Retina (tissue), 1 donor: ENCODE data around the gene GPD2.
A peak's percentile ranks its signal among the peaks of the same experiment; 100 is the strongest.

Source experiments
- DNase-seq: peaks from one replicate; pipeline ENCODE4 v3.0.0-alpha.2; 2016

GPD2 gene

DNA sequence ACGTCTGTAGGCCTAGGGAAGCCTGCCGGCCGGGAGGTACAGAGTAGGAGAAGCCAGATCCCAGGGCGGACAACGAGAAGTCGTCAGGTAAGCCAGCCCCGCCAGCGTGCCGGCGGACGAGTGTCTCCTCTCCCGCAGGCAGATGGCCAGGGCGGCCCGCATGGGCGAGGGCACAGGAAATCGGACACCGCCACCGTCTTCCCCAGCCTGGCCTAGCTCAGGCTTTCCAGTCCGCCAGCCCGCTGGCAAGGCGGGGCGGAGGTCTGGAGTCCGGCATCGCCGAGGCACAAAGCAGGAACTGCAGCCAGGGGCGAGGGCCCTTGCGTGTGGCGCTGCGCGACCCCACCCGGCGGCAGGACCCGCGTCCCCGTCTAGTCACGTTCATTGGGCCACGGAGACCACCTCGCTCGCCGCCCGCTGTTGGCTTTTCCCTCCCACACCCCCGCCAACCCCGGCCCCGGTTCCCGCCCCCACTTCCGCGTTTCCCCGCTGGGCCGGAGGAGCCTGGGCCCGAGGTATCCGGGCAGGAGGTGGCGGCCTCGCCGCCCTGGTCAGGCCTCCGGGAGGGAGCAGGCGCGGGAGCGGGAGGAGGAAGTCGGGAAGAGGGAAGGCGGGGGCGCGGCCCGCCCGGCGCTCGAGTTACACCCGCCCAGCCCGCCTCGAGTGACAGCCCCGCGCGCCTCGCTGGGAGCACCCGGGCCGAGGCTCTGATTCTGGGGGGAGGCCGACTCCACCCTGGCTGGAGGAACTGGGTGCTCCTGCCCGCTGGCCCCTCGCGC is at the start of gene GPD2:
Gene GPD2 (plus strand): TSS at position 662 of the 779 bp plus-strand sequence. CDS start 39,727 bp downstream, outside the sequence.
- DNase-seq: peak; percentile 93

- DNase-seq: no peak
These were observed 42.0 kb upstream of the GPD2 start for GRCh38 chr2:156394033-156394741.

DNA sequence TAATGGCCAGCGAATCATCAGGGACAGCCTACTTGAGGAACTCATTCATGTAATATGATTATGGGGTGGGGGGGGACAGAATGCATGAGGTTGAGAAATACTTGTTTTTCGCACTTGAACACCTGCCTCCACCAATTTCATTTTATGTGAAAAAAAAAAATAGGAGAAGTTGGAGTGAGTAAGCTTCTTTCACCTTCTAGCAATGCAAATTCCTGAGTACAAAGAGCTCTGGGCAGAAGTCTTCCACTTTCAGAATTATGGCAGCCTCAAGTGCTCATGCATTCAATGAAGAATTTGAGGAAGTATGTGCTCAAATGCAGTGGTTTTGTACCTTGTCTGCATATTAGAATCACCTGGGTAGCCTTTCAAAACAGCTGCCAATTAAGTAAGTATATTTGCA is 40.1 kb upstream of the GPD2 start:
- no peak for DNase-seq

DNA sequence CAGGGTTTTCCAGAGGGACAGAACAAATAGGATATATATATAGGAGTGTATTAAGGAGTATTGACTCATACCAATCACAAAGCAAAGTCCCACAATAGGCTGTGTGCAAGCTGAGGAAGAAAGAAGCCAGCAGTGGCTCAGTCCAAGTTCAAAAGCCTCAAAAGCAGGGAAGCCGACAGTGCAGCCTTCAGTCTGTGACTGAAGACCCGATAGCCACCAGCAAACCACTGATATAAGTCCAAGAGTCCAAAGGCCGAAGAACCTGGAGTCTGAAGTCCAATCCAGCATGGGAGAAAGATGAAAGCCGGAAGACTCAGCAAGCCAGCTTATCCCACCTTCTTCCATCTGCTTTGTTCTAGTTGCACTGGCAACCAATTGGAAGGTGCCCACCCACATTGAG is 39.0 kb upstream of the GPD2 start:
- no peak for DNase-seq

GRCh38 chr2:156398176-156398575 is 38.0 kb upstream of the GPD2 start:
- DNase-seq: no peak

DNA sequence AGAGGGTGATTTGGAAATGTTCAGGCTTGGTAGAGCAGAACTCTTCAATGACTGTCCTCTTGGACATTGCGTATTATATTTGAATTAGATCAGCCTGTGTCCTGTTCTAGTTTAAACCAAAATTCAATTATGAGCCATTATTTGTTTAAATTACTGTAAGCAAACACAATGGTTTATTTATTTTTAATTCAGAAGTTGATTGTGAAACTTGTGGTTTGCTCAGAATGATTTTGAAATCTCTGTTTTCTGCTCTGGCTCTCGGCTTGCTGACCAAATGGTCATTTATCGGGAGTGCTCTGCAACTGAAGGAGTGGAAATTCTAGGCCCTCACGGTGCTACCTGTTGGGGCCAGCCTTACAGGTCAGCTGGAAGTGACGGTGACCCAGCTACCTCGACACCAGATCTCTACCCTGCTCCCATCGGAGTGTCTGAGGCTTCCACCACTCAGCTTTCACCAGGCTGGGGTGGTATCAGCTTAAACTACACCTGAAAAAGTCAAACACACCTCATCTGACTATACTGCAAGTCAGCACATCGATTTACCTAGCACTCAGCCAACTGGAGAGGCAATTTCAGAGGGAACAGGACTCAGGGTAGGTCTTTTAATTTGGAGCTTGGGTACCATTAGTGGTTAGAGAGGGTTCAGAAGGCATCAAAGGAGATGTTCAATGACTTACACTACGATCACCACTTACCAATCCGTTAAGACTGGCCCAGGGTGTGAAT is 36.8 kb upstream of the GPD2 start:
- peak; percentile 9 for DNase-seq

DNA sequence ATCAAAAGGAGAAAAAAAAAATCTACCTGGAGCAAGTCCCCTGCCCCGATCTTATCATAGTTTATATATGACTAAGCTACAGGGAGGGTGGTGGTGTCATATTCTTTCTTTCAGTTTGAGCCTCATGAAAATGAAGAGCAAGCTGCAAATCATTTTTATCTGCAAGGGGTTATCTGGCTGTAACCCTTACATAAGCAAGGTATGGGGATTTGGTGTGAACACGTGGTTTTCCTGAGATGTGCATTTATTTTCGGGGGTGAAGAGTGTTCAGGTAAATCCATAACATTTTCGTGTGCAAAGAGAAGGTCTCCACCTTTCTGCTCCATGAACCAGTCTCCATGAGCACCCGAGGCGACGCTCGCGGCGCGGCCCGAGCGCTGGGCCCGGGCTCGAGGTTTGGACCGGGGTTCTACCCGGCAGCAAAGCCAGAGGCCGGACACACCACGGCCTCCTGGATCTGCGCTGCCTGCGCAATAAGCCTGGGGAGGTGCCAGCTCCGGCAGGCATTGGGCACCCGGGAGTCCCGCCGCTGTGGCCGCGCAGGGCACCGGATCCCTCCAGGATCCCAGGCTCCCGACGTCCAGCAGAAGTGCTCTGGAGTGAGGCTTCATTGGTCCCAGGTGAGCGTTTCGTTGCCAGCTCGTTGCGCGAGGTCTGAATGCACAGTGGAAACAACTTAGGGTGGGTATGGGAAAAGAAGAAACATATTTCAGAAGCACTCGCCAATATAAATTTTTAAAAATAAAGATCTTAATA is 36.1 kb upstream of the GPD2 start:
- DNase-seq: peak; percentile 94

DNA sequence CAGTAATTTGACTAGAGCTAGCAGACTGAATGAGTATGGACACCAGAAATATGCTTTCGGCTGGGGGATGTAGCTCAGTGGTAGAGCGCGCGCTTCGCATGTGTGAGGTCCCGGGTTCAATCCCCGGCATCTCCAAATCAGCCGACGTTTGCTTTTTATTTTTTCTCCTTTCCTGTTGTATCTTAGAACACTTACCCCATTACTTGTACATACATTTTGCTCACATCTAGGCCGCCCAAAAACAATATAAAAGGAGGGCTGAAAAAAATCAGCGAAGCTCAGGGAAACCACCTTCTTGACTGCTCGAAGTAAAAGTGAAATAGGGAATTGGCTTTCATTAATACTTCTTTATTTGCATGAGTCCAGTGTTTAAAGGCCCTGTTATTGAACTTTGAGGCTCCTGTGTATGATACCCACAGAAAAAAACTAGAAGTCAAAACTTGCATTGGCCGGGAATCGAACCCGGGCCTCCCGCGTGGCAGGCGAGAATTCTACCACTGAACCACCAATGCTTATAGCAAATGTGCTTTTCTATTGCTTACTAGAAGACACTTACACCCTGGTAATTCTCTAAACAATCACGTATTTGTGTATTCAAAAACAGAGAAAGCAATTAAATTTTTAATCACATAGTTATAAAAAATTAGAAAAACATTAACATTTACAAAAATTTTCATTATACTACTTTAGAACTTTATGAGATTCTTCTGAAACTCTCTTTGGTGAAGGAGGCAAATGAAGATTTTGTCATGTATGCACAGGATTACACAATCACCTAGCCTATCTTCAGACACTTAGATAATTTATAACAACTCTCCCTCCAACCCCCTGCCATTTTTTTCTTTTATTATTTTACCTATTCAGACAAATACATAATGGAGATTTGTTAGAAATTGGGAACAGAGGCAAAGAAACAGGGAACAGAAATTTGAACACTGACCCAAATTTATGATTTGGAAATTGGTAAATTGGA is 35.2 kb upstream of the GPD2 start:
- peak; percentile 94 for DNase-seq

- no peak for DNase-seq
These were observed 34.3 kb upstream of the GPD2 start for GRCh38 chr2:156401861-156402260.

- no peak for DNase-seq
These were observed 30.6 kb upstream of the GPD2 start for GRCh38 chr2:156405586-156405985.

GRCh38 chr2:156411835-156412234 is 24.3 kb upstream of the GPD2 start:
- DNase-seq: no peak

DNA sequence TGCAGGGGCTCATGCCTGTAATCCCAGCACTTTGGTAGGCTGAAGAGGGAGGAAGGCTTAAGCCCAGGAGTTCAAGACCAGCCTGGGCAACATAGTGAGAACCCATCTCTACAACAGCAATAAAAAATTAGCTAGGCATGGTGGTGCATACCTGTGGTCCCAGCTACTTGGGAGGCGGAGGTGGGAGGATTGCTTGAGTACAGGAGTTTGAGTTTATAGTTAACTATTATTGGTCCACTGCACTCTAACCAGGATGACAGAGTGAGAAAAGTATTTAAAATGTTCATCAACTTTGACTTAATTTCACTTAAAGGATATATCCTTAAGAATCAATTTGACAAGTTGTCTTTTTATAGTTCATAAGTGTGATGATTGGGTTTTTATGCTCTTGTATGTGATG is 14.3 kb upstream of the GPD2 start:
- no peak for DNase-seq

DNA sequence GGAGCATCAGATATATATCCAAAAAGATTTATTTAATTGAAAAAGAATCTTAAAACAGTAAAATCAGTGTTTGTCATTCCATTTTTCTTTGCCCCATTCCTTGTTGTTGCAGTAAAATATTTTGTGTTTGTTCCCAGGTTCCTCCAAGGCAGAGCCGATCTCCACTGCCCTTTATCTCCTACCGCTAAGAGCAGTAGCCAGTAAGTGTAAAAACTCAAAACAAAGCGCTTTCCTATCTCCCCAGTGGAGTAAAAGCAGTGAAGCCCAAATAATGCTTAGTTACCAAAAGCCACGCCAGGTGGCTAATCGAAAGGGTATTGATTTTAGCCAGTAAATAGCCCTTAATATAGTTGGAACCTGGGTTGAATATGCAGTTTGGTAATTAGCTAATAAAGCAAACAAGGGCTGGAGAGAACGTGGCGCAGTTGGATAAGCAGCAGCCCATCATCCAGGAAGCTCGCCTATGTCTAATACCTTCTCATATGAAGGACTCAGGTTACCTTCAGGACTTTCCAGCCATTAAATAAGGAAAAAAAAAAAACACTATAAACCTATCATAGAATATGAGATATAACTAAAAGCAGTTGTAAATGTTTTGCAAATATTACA is 12.4 kb upstream of the GPD2 start:
- no peak for DNase-seq

DNA sequence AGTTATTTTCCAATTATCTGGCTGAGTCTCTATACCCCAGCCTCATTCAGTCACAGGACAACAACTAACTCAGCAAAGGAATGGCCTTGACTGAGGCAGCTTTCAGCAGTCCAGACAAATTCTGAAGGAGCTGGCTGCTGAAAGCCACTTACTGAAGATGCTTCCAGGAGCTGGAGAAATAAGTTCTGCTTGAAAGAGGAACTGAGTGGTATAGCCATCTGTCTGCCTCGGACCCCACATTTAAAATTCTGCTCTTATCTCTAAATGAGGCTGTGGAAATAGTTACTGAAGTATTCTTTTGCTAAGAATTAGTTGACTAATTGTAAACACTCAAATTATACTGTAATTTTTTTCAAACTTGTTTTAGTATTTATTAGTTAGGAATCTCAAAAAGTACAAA is 9.1 kb upstream of the GPD2 start:
- no peak for DNase-seq

- DNase-seq: no peak
These were observed 7.0 kb upstream of the GPD2 start for GRCh38 chr2:156429211-156429610.

- DNase-seq: no peak
These were observed 5.8 kb upstream of the GPD2 start for GRCh38 chr2:156430236-156430979.

DNA sequence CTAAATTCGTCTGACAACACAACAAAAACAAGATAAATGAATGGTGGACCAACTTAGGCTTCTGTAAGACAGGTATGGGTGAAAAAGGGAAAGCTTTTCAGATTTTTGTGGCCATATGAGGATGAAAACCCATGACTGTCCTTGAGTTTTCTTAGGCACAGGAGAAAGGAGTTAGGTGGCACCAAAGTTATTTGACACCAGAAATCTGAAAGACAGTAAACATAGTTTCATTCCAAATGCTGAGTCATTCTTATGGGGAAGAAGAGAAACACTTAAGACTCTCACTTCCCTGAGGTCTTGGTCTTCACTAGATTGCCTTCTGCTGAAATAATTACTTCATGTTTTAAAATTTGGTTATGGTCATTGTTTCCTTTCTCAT is 5.2 kb upstream of the GPD2 start:
- DNase-seq: no peak

GRCh38 chr2:156434461-156435291 is 1.5 kb upstream of the GPD2 start:
- DNase-seq: no peak

- DNase-seq: no peak
These were observed 822 bp upstream of the GPD2 start for GRCh38 chr2:156435396-156435717.
